M059J (cell line): Measurements from ENCODE around the gene PRDM13. TPM values are rescaled to one million over a fixed set of nuclear protein-coding genes. Genes with fewer than 3 reads are reported as not detected.
"Not testable (repeated sequence)": the region's sequence is repeated elsewhere in the genome, so short reads cannot be mapped to it uniquely, and the experiment has no call there.

ENCODE experiments used
- DNase-seq: peaks from one replicate; pipeline ENCODE4 v3.0.0-alpha.2; 2012; ENCODE audit warnings: low read depth
- total RNA-seq: library from RNA; depleted of rRNA; stranded (reverse); fragments of >200 nt; shearing (Covaris generic); gene quantifications from 2 replicates; pipeline ENCODE4 v1.2.3, GENCODE V29; 2014; rRNA removed

Gene PRDM13
- total RNA-seq: not detected in 2 replicates

GRCh38 chr6:99606656-99607415 is at the start of gene PRDM13:
Gene PRDM13, plus strand, starts transcription at chr6:99606833. Its CDS starts 202 bp downstream, at chr6:99607035.
- DNase-seq: no peak

- DNase-seq: no peak
Measured at GRCh38 chr6:99559057-99559456, 47.6 kb upstream of the PRDM13 start.

DNA sequence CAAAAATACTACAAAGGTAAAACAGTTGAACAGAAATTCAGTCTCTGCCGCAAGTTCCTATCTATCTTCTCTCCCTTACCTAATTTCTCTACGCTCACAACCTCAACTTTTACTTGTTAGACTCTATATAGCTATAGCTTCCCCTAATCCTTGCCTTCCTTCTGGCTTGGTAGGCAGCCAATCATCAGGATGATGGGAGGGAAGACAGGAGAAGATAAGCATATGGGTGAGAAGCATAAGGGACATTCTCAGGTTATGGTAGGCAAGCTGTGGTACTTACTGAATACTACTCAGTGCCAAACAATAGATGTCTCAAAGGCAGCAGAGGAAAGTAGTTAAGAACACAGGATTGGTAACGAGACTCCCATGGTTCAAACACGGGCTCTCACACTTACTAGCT is 46.0 kb upstream of the PRDM13 start:
- DNase-seq: no peak

GRCh38 chr6:99563056-99563723 is 43.4 kb upstream of the PRDM13 start:
- no peak for DNase-seq

- DNase-seq: peak; percentile 92
Measured at GRCh38 chr6:99568103-99568933, 38.3 kb upstream of the PRDM13 start, which contains the start of gene CCNC. Gene CCNC, minus strand, starts transcription at chr6:99568660. Its CDS starts 133 bp downstream, at chr6:99568527.

DNA sequence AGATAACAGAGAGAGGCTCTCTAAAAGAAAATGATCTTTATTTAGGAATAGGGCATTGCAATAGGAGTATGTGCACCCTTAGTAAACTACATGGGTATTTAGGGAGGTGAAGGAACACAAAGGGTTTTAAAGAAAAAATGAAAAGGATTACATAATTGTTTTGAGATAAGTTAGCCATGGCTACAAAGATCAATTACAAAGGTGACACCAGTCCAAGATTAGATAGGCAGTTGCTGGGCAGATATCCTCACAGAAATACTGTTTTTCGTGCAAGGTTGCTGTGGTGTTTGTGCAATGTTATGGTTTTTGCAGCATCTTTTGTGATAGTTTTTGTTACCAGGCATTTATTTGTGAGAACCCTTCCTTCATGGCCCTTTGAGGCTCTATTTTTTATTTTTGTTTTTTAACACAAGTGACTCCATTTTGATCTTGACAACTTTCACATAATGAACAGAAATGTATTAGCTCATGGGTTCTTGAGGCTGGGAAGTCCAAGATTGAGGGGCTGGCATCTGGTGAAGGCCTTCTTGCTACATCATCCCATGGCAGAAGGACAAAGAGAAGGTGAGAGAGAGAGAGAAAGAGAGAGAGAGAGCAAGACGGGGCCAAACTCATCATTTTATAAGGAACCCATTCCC is 32.5 kb upstream of the PRDM13 start:
- DNase-seq: no peak

- DNase-seq: no peak
Measured at GRCh38 chr6:99575544-99576227, 30.9 kb upstream of the PRDM13 start.

GRCh38 chr6:99579781-99580180 is 26.9 kb upstream of the PRDM13 start:
- no peak for DNase-seq

DNA sequence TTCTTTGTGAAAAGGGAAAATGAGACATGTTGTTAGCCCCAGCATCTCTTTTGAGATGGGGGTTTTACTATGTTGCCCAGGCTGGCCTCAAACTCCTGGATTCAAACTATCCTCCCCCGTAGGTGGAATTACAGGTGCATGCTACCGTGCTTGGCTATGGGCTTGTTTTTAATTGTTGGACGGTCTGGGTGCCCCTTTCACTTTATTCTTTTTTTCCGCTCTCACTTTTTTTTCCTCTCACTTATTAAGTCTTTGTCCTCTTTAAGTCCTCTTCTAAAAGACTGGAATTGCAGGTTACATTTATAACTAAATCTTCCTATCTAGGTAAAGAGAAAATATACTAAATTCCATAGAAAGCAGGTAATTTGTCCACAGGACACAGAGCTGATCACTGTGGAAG is 18.8 kb upstream of the PRDM13 start:
- DNase-seq: no peak

DNA sequence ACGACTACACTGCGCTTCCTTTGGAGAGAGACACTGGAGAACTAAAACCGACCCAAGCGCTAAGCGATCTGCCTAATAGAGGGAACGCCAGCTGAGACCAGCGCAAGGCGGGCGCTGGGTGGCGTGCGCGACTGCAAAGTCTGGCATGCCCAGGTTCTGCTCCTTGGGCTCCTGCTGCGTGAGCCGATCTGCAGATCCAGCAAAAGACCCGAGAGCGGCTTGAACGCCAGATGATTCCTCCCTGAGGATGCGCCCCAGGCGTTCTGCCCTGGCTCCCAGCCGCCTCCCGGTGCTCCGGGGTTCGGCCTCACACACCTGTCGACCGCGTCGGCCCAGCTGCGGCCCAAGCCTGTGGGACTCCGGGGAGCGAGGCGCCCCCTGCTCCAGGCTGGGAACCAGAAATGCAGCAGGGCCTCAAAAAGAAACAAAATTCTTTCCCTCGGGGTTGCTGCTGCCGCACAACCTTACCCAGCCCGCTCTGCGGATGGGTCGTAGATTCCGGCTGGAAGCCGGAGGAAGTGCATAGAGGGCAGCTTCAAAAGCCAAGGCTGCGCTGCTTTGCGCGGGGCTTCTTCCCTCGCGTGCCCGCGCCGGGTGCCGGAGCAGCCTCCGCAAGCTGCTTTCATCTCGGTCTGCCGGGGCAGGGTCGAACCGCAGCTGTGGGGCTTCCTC is 17.9 kb upstream of the PRDM13 start:
- peak; percentile 68 for DNase-seq

DNA sequence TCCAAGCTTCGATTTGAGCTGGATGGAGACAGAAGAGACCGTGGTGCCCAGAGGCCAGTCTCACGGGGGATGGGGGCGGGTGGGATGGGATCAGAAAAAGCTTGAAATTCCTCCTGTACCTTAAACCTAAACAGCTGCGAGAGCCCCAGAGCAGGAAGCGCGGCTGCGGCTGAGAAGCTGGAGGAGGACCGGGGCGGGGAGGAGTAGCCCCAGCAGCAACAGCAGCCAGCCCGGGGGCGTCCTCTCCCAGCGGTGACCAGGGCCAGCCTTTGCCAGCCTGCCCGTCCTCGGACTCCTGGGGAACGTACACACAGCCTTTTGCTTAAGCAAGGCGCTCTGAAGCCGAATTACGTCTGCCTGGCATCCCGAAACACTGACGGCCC is 17.4 kb upstream of the PRDM13 start:
- peak; percentile 3 for DNase-seq

DNA sequence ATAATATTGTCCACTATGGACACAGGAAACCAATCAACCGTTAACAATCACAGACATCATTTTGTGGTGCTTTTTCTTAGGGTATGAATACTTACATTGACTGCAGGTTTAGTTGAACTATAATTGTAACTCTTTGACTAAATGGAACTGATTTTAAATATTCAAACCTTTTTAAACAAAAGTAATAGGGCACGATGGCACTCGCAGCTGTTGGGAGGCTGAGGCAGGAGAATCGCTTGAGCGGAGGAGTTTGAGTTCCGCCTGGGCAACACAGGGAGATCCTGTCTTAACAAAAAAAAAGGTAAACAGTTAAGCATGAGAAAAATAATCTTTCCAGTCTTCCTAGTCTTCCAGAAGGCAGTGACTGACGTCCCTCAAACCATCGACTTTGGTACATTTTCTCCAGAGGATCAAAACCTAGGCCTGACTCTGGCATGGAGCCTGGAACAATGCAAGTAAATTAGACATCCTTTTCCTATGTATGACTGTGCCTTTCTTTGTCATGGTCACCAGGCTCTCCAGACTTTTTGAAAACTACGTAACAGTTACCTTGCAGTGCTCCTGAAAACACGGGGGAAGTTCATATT is 16.6 kb upstream of the PRDM13 start:
- no peak for DNase-seq

- no peak for DNase-seq
Measured at GRCh38 chr6:99590728-99591672, 15.6 kb upstream of the PRDM13 start.

DNA sequence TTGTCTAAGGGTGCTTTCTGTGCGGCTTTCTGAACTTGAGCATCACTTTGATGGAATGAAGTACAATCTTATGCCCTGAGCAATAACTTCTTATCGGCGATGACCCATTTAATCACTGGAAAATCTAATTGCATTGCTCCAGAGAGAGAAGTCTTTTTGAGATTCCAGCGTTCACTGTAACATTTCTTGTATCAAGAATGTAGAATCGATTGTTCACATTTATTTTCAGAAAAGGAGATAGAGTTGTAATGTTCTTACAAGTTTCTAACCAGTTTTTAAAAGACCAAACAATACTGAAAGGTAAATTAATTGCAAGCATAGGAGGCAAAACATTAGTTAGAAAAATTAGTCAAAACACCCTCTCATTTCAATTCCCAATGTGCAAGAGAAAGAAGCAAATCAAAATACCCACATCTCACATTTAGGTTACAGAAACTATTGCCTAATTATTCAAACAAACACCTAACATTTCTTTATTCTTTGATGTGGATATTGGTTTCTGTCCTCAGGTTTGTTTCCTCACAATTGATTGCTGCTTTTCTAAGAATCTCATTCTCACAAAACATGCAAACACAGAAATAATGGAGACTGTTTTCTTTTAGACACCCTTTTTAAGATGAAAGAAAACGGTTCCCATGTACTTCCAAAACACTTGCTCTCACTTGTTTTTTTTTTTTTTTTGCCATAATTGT is 14.8 kb upstream of the PRDM13 start:
- no peak for DNase-seq

DNA sequence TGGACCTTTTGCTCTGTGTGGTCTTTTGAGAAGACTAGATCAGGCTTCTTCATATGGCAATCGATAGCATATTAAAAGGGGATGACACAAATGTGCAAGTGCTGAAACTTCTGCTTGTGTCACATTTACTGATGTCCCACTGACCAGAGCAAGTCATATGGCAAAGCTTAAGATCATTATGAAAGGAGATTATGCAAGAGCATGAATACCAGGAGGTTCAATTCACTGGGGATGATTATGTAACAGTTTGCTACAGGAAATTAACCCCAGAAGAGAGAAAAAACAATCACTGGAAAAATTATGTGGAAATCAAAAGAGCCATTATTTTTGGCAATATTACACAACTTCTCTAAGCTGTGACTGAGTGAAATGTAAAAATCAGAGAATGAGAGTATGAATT is 13.7 kb upstream of the PRDM13 start:
- DNase-seq: no peak

DNA sequence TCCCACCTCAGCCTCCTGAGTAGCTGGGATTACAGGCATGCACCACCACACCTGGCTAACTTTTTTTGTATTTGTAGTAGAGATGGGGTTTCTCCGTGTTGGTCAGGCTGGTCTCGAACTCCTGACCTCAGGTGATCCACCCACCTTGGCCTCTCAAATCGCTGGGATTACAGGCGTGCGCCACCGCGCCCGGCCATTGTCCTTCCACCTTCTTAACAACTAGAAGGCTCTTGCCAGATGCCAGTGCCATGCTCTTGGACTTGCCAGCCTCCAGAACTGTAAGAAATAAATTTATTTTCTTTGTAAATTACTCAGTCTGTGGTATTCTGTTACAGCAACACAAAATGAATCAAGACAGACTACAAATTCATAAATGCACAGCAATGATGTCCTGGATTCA is 11.9 kb upstream of the PRDM13 start:
- not testable (repeated sequence) for DNase-seq

GRCh38 chr6:99602520-99603420 is 3.9 kb upstream of the PRDM13 start:
- no peak for DNase-seq
